IMR-90 (cell line): ENCODE measurements around the gene UBA3. TPM values are rescaled to one million over a fixed set of nuclear protein-coding genes. Genes with fewer than 3 reads are reported as not detected.

Experiments used
- ATAC-seq: fragments of 200-7000 bp; cut with Tn5 transposase; 2 replicates; pipeline ENCODE4 v1.9.1; 2020; ENCODE audit warnings: low read depth, mild to moderate bottlenecking, moderate library complexity
- BruUV-seq: library from RNA; stranded (reverse); fragments of 400-500 nt; replicated peaks from 2 replicates; lab custom pipeline; 2021; lab: Mats Ljungman, UMichigan
- CTCF ChIA-PET: fragments of 300-600 bp; formaldehyde crosslinking; extraction: SDS; loops from one replicate; lab custom pipeline; 2021; ENCODE audit warnings: antibody characterized with exemption; lab: Yijun Ruan, JAX
- POLR2A ChIA-PET: fragments of 300-600 bp; sonication (Branson Sonifier 250); formaldehyde crosslinking; loops from one replicate; lab custom pipeline; 2022; ENCODE audit warnings: antibody characterized with exemption; ENCODE audit not compliant: unreplicated experiment; lab: Charles Lee
- DNase-seq: peaks from one replicate; pipeline ENCODE4 v3.0.0; 2013
- H2AFZ ChIP-seq: replicated peaks from 2 replicates; pipeline ENCODE3; 2013; ENCODE audit warnings: low read length, mild to moderate bottlenecking; ENCODE audit not compliant: poor library complexity
- H2AK5ac ChIP-seq: 2 replicates; pipeline ENCODE4 v1.6.1; 2013; ENCODE audit warnings: low read depth, low read length, inconsistent platforms
- H2AK9ac ChIP-seq: replicated peaks from 2 replicates; pipeline ENCODE3; 2013; ENCODE audit warnings: mild to moderate bottlenecking, low read depth, low read length, moderate library complexity; ENCODE audit not compliant: poor library complexity
- H2BK120ac ChIP-seq: 2 replicates; pipeline ENCODE4 v1.6.1; 2013; ENCODE audit warnings: low read depth, low read length, inconsistent platforms
- H2BK15ac ChIP-seq: 3 replicates; pipeline ENCODE4 v1.6.1; 2013; ENCODE audit warnings: low read depth, low read length, inconsistent platforms
- H2BK20ac ChIP-seq: 2 replicates; pipeline ENCODE4 v1.6.1; 2013; ENCODE audit warnings: low read depth, mild to moderate bottlenecking, inconsistent platforms, low read length, moderate library complexity
- H2BK5ac ChIP-seq: 2 replicates; pipeline ENCODE4 v1.6.1; 2013; ENCODE audit warnings: mild to moderate bottlenecking, low read depth, low read length, inconsistent platforms; ENCODE audit not compliant: poor library complexity, severe bottlenecking
- H3K14ac ChIP-seq: replicated peaks from 2 replicates; pipeline ENCODE4 v1.6.1; 2013; ENCODE audit warnings: low read depth, low read length, inconsistent platforms
- H3K18ac ChIP-seq: 2 replicates; pipeline ENCODE4 v1.6.1; 2013; ENCODE audit warnings: low read depth, low read length, control low read depth
- H3K23ac ChIP-seq: 2 replicates; pipeline ENCODE4 v1.6.1; 2013; ENCODE audit warnings: low read depth, low read length, inconsistent platforms
- H3K27ac ChIP-seq: 2 replicates; pipeline ENCODE4 v1.5.1; 2013; ENCODE audit warnings: mild to moderate bottlenecking, control low read depth, low read length; ENCODE audit not compliant: insufficient read depth
- H3K27me3 ChIP-seq: 2 replicates; pipeline ENCODE4 v1.6.1; 2013; ENCODE audit warnings: low read length; ENCODE audit not compliant: control insufficient read depth, insufficient read depth
- H3K36me3 ChIP-seq: 2 replicates; pipeline ENCODE4 v1.6.1; 2013; ENCODE audit warnings: low read length, mixed read lengths; ENCODE audit not compliant: control insufficient read depth, insufficient read depth
- H3K4ac ChIP-seq: 2 replicates; pipeline ENCODE4 v1.6.1; 2013; ENCODE audit warnings: low read depth, low read length, inconsistent platforms
- H3K4me1 ChIP-seq: 2 replicates; pipeline ENCODE4 v1.6.1; 2013; ENCODE audit warnings: low read length, mixed read lengths; ENCODE audit not compliant: control insufficient read depth, insufficient read depth
- H3K4me2 ChIP-seq: 2 replicates; pipeline ENCODE4 v1.6.1; 2013; ENCODE audit warnings: low read depth, mild to moderate bottlenecking, control low read depth, low read length, moderate library complexity
- H3K4me3 ChIP-seq: 2 replicates; pipeline ENCODE4 v1.5.1; 2013; ENCODE audit warnings: low read depth, mild to moderate bottlenecking, control low read depth, low read length, moderate library complexity; ENCODE audit not compliant: insufficient read depth
- H3K56ac ChIP-seq: 2 replicates; pipeline ENCODE4 v1.6.1; 2013; ENCODE audit warnings: low read length, inconsistent platforms; ENCODE audit not compliant: insufficient read depth; ENCODE audit errors: extremely low read depth
- H3K79me1 ChIP-seq, 2 experiments: 2 replicates each; pipeline ENCODE4 v1.6.1; 2013; ENCODE audit warnings: low read length in 2 of 2, inconsistent platforms in 1 of 2, low read depth in 1 of 2
- H3K9ac ChIP-seq: 2 replicates; pipeline ENCODE4 v1.6.1; 2013; ENCODE audit warnings: low read depth, low read length, control low read depth
- H3K9me1 ChIP-seq: 2 replicates; pipeline ENCODE4 v1.6.1; 2013; ENCODE audit warnings: low read length, inconsistent platforms; ENCODE audit not compliant: insufficient read depth
- H3K9me3 ChIP-seq: 2 replicates; pipeline ENCODE4 v1.6.1; 2013; ENCODE audit warnings: low read length; ENCODE audit not compliant: control insufficient read depth, insufficient read depth
- H4K20me1 ChIP-seq: 2 replicates; pipeline ENCODE4 v1.6.1; 2013; ENCODE audit warnings: low read length, inconsistent platforms; ENCODE audit not compliant: insufficient read depth
- H4K5ac ChIP-seq: 2 replicates; pipeline ENCODE4 v1.6.1; 2013; ENCODE audit warnings: mild to moderate bottlenecking, low read depth, low read length, control low read depth
- H4K8ac ChIP-seq, 2 experiments: 2 replicates each; pipeline ENCODE4 v1.6.1; 2013; ENCODE audit warnings: low read depth in 2 of 2, low read length in 2 of 2, control low read depth in 1 of 2, inconsistent platforms in 1 of 2
- H4K91ac ChIP-seq: 2 replicates; pipeline ENCODE4 v1.6.1; 2013; ENCODE audit warnings: low read depth, low read length, inconsistent platforms; ENCODE audit not compliant: insufficient read depth
- BHLHE40 ChIP-seq: fragments of 150-350 bp; IDR thresholded peaks from 2 replicates; pipeline ENCODE4 v1.6.1; 2016; ENCODE audit warnings: mild to moderate bottlenecking, low read depth, low read length
- CEBPB ChIP-seq: IDR thresholded peaks from 2 replicates; pipeline ENCODE4 v1.6.1; 2012; ENCODE audit warnings: low read depth, low read length, improper control_type of control experiment
- CHD1 ChIP-seq: IDR thresholded peaks from 2 replicates; pipeline ENCODE4 v1.6.1; 2012; ENCODE audit warnings: low read depth, low read length, improper control_type of control experiment
- ELK1 ChIP-seq: fragments of 150-350 bp; IDR thresholded peaks from 2 replicates; pipeline ENCODE4 v1.6.1; 2016; ENCODE audit warnings: low read depth, mild to moderate bottlenecking, low read length, moderate library complexity, borderline replicate concordance
- FOS ChIP-seq: fragments of 150-350 bp; IDR thresholded peaks from 2 replicates; pipeline ENCODE4 v1.6.1; 2016; ENCODE audit warnings: low read depth, low read length
- MAFK ChIP-seq: IDR thresholded peaks from 2 replicates; pipeline ENCODE4 v1.6.1; 2012; ENCODE audit warnings: low read depth, low read length, improper control_type of control experiment
- MAZ ChIP-seq: IDR thresholded peaks from 2 replicates; pipeline ENCODE4 v1.6.1; 2012; ENCODE audit warnings: low read depth, mild to moderate bottlenecking, low read length, improper control_type of control experiment, moderate library complexity, borderline replicate concordance
- MXI1 ChIP-seq: IDR thresholded peaks from 2 replicates; pipeline ENCODE4 v1.6.1; 2012; ENCODE audit warnings: low read depth, mild to moderate bottlenecking, low read length, moderate library complexity, borderline replicate concordance
- NFE2L2 ChIP-seq: fragments of 150-350 bp; IDR thresholded peaks from 2 replicates; pipeline ENCODE4 v1.6.1; 2016; ENCODE audit warnings: low read depth, mild to moderate bottlenecking, low read length
- POLR2A ChIP-seq: IDR thresholded peaks from 2 replicates; pipeline ENCODE4 v1.6.1; 2012; ENCODE audit warnings: mild to moderate bottlenecking, low read depth, low read length
- RAD21 ChIP-seq: IDR thresholded peaks from 2 replicates; pipeline ENCODE4 v1.6.1; 2012; ENCODE audit warnings: low read length, improper control_type of control experiment
- RCOR1 ChIP-seq: IDR thresholded peaks from 2 replicates; pipeline ENCODE4 v1.6.1; 2012; ENCODE audit warnings: mild to moderate bottlenecking, low read length, improper control_type of control experiment; ENCODE audit not compliant: insufficient replicate concordance
- RFX5 ChIP-seq: IDR thresholded peaks from 2 replicates; pipeline ENCODE4 v1.8.0; 2012; ENCODE audit warnings: low read depth, mild to moderate bottlenecking, low read length, moderate library complexity
- SMC3 ChIP-seq: fragments of 150-350 bp; IDR thresholded peaks from 2 replicates; pipeline ENCODE4 v1.6.1; 2016; ENCODE audit warnings: low read depth, mild to moderate bottlenecking, antibody characterized with exemption, low read length, moderate library complexity
- WGBS, 2 experiments: methylation state at CpG; one replicate each; pipeline versions ENCODE4 v1.1.5 to v1.1.7; 2013; ENCODE audit warnings: missing lambda C conversion rate in 2 of 2; ENCODE audit not compliant: insufficient read length in 1 of 2; ENCODE audit errors: extremely low coverage in 2 of 2; 5-methylcytosine and 5-hydroxymethylcytosine counted together
- dilution Hi-C: fragments of 300-500 bp; cut with HindIII; formaldehyde crosslinking; loops from one replicate; pipeline ENCODE4 v1.14.3; 2018; ENCODE audit warnings: low sequenced_read_pairs; ENCODE audit not compliant: unreplicated experiment
- in situ Hi-C: fragments of 300-500 bp; cut with MboI; formaldehyde crosslinking; loops from 3 replicates; pipeline ENCODE4 v1.14.3; 2019; ENCODE audit warnings: low sequenced_read_pairs, inconsistent platforms, mixed read lengths
- intact Hi-C: fragments of 100-400 bp; cut with micrococcal nuclease; formaldehyde crosslinking; loops from 2 replicates; pipeline ENCODE4 v1.10.0; 2022
- polyA plus RNA-seq, 3 experiments: library from polyadenylated mRNA; depleted of rRNA; stranded (reverse); fragments of >200 nt; gene quantifications; 2 replicates each; pipeline ENCODE4 v1.2.3, GENCODE V29; 2012; ENCODE audit warnings: low replicate concordance in 1 of 3
- total RNA-seq: library from RNA; depleted of rRNA; stranded (reverse); fragments of >200 nt; gene quantifications from 2 replicates; pipeline ENCODE4 v1.2.3, GENCODE V29; 2012
- TF ChIP-seq, protein P1 (sequence below): fragments of 150-350 bp; IDR thresholded peaks from 2 replicates; pipeline ENCODE4 v1.6.1; 2017; ENCODE audit warnings: mild to moderate bottlenecking, antibody characterized with exemption, low read length, low read depth
- TF ChIP-seq, protein P2 (sequence below): conservative IDR thresholded peaks from 2 replicates; pipeline ENCODE4 v1.5.1; 2012; ENCODE audit warnings: mild to moderate bottlenecking, low read depth, low read length, improper control_type of control experiment

UBA3 gene
- total and polyA plus RNA-seq, 2 of the 4 experiments (the other 2 are of a cell fraction): 51.8 to 64.3 TPM

DNA sequence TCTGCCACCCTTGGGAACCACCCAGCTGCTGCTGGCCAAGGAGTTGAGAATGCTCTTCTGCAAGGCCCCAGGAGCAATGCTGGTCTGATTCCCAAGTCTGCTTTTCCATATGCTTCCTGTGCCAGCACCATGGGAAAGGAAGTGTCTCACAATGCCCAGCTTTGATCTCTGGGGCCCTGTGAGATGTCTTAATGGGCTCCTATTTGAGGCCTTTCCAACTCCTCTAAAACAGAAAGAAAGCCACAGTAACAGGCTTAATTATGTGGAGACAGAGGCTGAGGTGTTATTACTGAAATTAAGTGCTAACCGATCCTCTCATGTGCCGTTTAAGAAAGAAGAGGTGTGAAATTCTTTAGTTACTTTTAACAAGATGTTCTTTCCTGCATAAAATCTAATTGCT lies 71.2 kb downstream of the UBA3 start:
- peak overlapping the region; percentile 30 for H2BK5ac ChIP-seq
- in situ Hi-C loops: no loop called here
- ATAC-seq (no peak), DNase-seq (no peak)
- H3K4me2 ChIP-seq: no peak overlapping the region
- no peaks in the 10 kb centered on the region for H4K20me1 ChIP-seq
- peaks cover 10% of the 10 kb centered on the region for H3K4me1 ChIP-seq
- dilution Hi-C loops: no loop called here
- peak overlapping the region; percentile 36 for H4K5ac ChIP-seq
- H3K9me3 ChIP-seq: no peaks in the 10 kb centered on the region
- H3K4me3 ChIP-seq: no peak overlapping the region
- H3K18ac ChIP-seq: peak overlapping the region; percentile 50
- BruUV-seq: no TSS peak
- peak overlapping the region; percentile 48 for H3K14ac ChIP-seq
- TF ChIP-seq CHD1 (no peak), CEBPB (no peak), RCOR1 (no peak), ELK1 (no peak), BHLHE40 (no peak), MAZ (no peak), NFE2L2 (no peak), RFX5 (no peak), MAFK (no peak), RAD21 (no peak), MXI1 (no peak), SMC3 (no peak), FOS (no peak), POLR2A (no peak)
- TF ChIP-seq, protein P1, sequence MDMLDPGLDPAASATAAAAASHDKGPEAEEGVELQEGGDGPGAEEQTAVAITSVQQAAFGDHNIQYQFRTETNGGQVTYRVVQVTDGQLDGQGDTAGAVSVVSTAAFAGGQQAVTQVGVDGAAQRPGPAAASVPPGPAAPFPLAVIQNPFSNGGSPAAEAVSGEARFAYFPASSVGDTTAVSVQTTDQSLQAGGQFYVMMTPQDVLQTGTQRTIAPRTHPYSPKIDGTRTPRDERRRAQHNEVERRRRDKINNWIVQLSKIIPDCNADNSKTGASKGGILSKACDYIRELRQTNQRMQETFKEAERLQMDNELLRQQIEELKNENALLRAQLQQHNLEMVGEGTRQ: no peak
- TF ChIP-seq, protein P2, sequence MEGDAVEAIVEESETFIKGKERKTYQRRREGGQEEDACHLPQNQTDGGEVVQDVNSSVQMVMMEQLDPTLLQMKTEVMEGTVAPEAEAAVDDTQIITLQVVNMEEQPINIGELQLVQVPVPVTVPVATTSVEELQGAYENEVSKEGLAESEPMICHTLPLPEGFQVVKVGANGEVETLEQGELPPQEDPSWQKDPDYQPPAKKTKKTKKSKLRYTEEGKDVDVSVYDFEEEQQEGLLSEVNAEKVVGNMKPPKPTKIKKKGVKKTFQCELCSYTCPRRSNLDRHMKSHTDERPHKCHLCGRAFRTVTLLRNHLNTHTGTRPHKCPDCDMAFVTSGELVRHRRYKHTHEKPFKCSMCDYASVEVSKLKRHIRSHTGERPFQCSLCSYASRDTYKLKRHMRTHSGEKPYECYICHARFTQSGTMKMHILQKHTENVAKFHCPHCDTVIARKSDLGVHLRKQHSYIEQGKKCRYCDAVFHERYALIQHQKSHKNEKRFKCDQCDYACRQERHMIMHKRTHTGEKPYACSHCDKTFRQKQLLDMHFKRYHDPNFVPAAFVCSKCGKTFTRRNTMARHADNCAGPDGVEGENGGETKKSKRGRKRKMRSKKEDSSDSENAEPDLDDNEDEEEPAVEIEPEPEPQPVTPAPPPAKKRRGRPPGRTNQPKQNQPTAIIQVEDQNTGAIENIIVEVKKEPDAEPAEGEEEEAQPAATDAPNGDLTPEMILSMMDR: no peak
- H3K27ac ChIP-seq: peak overlapping the region; percentile 46; the same call in 1 of the 2 replicates
- H3K23ac ChIP-seq: peak overlapping the region; percentile 54
- CTCF ChIA-PET: no interaction called here
- H2AK5ac ChIP-seq: peak overlapping the region; percentile 79
- H2BK20ac ChIP-seq: peak overlapping the region; percentile 13
- no peak overlapping the region for H2AK9ac ChIP-seq
- peak overlapping the region; percentile 80 for H4K91ac ChIP-seq
- H3K4ac ChIP-seq: peak overlapping the region; percentile 63
- H3K79me1 ChIP-seq: peaks cover 12 to 36% of the 10 kb centered on the region in 2 experiments
- H3K9me1 ChIP-seq: peaks cover 7% of the 10 kb centered on the region
- no peaks in the 10 kb centered on the region for H3K27me3 ChIP-seq
- peak overlapping the region; percentile 72; the same call in 1 of the 2 replicates for H2BK120ac ChIP-seq
- no CpG with 5 or more reads among the region's 2 CpGs for WGBS, 2 experiments
- no peak overlapping the region for H3K56ac ChIP-seq
- H2BK15ac ChIP-seq: peak overlapping the region; percentile 89
- peaks cover 22% of the 10 kb centered on the region for H3K36me3 ChIP-seq
- H2AFZ ChIP-seq: peak overlapping the region; percentile 34
- POLR2A ChIA-PET: no interaction called here
- peak overlapping the region; percentile 42 to 75; a peak in 3 of 4 replicates for H4K8ac ChIP-seq
- H3K9ac ChIP-seq: no peak overlapping the region
- intact Hi-C loops: no loop called here
